GM20000 (cell line): Measurements from ENCODE around the gene MOSPD3.

ENCODE experiments used
- DNase-seq: peaks from one replicate; pipeline ENCODE4 v3.0.0; 2012; ENCODE audit warnings: low spot score
- CTCF ChIP-seq: IDR thresholded peaks from 2 replicates; pipeline ENCODE4 v1.5.1; 2012; ENCODE audit warnings: mild to moderate bottlenecking, control low read depth; ENCODE audit errors: extremely low read depth, missing control alignments

The MOSPD3 gene

DNA sequence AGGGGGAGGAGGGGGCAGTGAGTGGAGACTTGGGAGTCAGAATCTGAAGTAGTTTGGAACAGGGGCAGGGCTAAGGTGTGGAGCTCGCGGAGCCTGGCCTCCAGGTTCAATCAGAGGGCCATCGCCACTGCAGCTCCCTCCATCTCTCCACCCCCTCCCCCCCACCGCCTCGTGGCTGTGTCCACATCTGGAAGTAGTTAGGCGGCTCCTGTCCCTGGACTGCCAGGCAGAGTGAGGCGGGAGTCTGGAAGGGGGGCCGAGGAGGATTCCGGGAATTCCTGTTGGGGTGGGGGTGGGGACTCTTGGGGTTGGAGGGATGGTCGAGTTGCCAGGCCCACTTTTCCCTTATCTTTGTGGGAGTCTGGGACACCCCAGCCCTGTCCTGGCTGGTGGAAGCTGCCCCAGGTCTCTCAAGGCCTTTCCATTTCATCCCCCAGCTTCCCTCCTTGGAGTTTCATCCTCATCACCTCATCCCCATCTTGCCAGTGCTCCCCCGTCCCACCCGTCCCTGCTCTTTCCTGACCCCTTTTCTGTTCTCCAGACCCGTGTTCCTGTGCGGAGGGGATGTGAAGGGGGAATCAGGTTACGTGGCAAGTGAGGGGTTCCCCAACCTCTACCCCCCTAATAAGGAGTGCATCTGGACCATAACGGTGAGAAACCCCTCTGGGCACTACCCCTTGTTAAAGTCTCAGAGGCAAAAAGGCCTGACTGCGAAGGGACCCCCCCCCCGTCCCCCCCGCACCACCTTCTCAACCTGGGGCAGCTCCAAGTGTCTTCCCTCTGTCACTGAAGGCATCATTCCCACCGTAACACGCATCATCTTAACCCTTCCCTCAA, 9.2 kb upstream of the MOSPD3 start:
- TF ChIP-seq CTCF: no peak
- no peak for DNase-seq

DNA sequence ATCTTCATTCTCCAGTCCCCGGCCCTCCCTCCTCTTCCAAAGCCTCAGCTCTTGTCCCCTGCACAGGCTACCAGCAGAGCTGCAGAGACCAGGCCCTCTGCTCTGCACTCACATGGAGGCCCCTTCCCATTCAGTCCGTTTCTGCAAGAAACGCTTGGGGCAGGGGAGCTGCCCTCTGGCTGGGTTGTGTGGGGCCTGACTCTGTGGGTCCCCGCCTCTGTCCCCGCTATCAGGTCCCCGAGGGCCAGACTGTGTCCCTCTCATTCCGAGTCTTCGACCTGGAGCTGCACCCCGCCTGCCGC, 8.7 kb upstream of the MOSPD3 start:
- TF ChIP-seq CTCF: no peak
- DNase-seq: no peak

DNA sequence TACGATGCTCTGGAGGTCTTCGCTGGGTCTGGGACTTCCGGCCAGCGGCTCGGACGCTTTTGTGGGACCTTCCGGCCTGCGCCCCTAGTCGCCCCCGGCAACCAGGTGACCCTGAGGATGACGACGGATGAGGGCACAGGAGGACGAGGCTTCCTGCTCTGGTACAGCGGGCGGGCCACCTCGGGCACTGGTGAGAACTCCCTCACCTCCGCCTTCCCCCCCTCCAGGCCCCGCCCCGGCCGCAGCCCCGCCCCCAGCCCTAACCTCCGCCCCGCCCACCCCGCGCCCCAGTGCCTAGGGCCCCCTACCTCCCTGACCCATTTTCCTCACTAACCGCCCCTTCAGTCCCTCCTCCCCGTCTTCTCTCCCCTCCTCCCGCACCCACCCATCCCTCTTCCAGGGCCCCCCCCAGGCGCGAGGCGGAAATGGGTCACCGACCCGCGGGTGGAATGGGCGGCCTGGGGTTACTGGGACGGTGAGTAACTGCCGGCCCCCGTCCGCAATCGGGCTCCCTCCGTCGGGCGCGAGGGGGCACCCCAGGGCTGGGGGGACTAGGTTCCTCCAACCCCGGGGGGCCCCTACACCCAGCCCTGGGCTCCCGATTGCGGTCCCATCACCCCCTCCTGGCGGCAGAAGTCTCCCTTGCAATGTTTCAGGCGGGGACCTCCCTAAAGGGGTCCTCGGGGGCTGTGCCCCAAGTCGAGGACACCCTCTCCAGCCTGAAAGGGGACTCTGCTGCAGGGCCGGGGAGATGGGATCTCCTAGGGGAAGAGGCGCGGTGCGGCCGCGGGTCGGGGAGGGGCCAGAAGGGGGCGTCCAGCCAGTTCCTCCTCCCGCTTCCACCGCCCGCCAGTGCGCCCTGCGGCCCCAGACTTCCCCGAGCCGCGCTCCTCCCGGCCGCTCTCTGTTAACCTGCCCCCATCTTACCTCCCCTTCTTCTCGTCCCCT, 8.0 kb upstream of the MOSPD3 start:
- peak; percentile 91 for DNase-seq
- TF ChIP-seq CTCF: peak; percentile 39

GRCh38 chr7:100604976-100605911, 7.1 kb upstream of the MOSPD3 start:
- no peak for DNase-seq
- no peak for TF ChIP-seq CTCF

DNA sequence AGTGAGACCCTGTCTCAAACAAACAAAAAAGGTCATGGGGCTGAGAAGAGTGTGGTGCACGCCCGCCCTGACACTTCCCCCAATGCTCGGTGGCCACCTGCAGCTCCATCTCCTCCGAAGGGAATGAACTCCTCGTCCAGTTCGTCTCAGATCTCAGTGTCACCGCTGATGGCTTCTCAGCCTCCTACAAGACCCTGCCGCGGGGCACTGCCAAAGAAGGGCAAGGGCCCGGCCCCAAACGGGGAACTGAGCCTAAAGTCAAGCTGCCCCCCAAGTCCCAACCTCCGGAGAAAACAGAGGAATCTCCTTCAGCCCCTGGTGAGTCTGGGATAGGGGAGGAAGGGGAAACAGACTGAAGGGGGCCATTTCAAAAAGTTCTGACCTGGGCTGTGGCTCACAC, 6.0 kb upstream of the MOSPD3 start:
- no peak for TF ChIP-seq CTCF
- no peak for DNase-seq

DNA sequence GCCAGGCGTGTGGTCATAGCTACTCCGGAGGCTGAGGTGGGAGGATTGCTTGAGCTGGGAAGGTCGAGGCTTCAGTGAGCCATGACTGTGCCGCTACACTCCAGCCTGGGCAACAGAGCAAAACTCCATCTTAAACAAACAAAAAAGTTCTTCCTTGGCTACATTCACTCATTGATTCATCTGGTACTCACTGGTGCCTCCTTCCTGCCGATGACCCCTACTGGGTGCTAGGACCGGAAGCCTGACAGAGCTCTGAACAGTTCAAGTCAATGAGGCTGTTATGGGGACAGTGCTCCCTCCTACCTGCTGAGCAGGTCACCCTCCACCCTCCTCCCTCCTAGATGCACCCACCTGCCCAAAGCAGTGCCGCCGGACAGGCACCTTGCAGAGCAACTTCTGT, 5.2 kb upstream of the MOSPD3 start:
- no peak for TF ChIP-seq CTCF
- no peak for DNase-seq
